Esophagus mucosa (tissue), 1 donor: ENCODE results near the gene ISOC2. TPM values are rescaled to one million over a fixed set of nuclear protein-coding genes. Genes with fewer than 3 reads are reported as not detected.
"Not testable (repeated sequence)": the region's sequence is repeated elsewhere in the genome, so short reads cannot be mapped to it uniquely, and the experiment has no call there.

Experiments
- ATAC-seq: fragments of 200-7000 bp; cut with Tn5 transposase; one replicate; pipeline ENCODE4 v1.9.1; 2020
- total RNA-seq: library from RNA; stranded (reverse); gene quantifications from one replicate; pipeline ENCODE4 v1.2.4, GENCODE V29; 2023
- donor health status: DM: yes; HTN: yes; CAD: no.

Gene ISOC2
- total RNA-seq, 1 donor from 2014 or later = 41.9 TPM

DNA sequence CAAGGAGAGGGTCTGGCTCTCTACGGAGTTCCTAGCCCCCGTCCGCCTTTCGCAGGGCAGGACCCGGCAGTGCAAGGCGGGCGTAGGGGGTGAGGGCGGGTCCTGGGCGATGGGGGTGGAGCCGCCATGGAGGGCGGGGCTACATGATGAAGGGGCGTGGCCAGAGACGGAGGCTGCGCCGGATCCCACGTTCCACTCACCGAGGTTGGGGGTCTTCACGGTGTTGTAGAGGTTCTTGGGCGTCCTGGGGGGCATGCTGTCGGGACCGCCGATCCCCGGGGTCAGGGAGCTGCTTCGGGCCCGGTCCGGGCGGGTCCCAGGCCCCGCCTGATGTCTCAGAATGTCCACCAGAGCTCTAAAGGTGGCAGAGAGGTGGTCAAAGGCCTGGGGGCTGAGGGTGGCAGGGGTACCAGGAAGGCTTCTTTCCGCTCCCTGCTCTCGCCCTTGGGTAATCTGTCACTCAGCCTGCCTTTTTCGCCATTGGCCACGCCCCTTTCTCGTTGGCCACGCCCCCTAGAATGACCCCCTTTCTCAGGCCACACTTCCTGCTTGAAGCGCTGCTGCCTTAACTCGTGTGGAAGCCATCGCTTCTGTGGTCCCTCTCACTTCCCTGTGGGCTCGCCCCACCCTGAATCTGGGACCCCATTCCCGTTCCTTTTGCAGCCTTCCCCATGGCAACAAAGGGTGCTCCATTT, 20.9 kb downstream of the ISOC2 start:
- no peak for ATAC-seq

DNA sequence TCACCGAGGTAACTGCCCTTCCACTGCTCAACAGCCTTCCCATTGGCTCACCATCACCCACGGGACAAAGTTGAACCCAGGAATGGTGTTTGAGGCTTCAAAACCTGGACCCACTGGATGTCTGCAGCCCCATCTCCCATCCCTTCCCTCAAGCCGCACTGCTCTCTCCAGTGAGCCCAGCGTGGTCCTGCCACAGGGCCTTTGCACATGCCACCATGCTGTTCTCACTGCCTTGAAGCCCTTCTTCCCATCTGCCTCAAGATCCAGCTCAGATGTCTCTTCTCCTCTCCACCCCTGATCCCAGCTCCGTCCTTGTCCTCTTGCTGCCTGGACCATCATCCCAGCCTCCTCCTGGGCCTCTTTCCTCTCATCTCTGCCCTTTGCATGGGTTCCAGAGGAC, 22.4 kb downstream of the ISOC2 start:
- no peak for ATAC-seq

DNA sequence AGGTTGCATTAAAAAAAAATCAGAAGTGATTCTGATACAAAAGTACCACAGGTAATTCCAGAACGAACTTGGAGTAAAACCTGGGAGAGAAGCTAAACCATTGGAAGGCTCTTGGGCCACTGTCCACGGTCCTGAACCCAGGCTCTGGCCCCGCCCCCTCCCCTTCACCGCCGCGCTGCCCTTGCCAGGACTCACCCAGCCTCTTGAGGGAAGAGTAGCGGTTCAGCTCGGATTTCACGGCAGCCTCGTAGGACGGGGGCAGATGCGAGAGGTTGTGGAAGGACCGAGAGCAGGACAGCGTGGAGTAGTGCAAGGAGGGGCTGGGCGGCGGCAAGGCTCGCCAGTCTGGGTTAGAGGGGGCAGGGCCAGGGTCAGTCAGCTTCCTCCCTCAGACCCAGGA, 24.0 kb downstream of the ISOC2 start:
- ATAC-seq = peak; percentile 58

DNA sequence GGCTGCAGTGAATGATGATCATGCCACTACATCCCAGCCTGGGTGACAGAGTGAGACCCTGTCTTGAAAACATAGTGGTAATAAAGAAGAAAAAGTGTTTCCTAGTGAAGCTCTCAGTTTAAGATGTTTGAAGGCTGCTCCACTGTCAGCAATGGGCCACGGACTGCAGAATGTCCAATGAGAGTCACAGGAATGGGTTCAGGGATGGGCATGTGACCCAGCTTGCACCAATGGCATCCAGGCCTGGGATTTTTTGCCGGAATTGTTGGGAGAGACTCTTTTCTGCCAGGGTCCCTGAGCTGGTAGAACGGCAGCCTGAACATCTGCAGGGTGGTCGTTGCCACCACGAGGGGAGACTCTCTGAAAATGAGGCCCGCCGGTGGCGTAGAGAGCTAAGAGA, 24.6 kb downstream of the ISOC2 start:
- ATAC-seq = no peak

- no peak for ATAC-seq
These were observed 26.4 kb downstream of the ISOC2 start for GRCh38 chr19:55435020-55435419.

- ATAC-seq = no peak
These were observed 27.0 kb downstream of the ISOC2 start for GRCh38 chr19:55434356-55434919.

DNA sequence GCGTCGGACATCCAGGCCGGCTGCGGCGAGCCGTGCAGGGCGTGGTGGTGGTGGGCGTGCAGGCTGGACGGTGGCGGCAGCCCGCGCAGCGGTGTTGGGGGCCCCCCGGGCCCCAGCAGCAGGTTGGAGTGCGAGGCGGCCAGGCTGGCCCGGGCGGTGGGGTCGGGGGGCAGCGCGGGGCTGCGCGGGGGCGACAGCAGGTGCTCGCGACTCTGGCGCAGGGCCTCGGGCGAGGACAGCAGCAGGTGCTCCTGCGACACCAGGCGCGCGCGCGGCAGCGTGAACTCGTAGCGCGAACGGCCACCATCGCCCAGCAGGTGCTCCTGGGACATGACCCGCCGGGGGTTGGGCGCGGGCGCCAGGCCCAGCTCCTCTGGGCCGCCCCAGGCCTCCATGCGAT, 28.1 kb downstream of the ISOC2 start:
- peak; percentile 6 for ATAC-seq

DNA sequence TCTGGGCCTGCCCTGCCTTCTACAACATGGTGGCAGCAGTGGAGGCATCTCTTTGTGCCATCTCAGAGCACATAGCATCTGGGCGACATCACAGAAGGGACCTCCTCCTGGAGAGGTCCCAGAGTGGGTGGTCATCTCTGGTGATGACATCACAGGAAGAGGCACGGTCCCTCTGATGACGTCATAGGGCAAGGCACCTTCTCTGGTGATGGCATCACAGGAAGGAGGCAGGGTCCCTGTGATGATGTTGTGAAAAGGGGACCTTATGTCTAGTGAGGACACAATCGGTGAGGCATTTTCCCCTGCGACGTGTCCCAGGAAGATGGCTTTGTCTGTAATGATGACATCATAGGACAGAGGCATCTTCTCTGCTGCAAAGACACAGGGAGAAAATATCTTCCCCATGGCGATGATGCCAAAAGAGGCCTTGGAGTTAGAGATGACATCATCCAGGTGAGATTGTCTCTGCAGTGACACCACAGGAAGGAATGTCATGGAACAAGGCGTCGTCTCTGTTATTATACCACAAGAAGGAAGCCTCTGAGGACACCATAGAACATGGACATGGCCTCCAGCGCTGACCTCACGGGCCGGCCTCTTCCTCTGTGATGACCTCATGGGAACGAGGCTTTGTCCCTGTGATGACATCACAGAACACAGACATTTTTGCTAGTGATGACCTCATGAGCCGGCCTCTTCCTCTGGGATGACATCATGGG, 29.0 kb downstream of the ISOC2 start:
- no peak for ATAC-seq

GRCh38 chr19:55431183-55431582, 30.3 kb downstream of the ISOC2 start:
- no peak for ATAC-seq

DNA sequence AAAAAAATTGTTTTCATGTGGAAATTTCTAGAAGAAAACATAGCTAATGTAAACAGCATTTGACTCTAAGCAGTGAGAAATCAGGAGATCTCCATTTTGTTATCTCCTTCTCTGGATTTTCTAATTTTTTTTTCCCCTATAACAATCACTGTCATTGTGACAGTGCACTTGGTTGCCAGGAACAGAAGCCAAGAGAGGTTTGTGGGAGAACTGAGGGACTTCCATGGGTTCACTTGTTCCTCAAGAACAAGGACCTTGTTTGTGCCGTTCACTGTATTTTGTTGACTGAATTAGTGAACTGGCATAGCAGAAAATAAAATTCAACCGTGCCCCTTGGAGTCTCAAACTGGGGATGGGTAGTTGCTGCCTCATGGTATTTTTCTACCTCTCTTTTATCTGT, 35.4 kb downstream of the ISOC2 start:
- ATAC-seq = no peak

- no peak for ATAC-seq
These were observed 36.9 kb downstream of the ISOC2 start for GRCh38 chr19:55424518-55424917.

DNA sequence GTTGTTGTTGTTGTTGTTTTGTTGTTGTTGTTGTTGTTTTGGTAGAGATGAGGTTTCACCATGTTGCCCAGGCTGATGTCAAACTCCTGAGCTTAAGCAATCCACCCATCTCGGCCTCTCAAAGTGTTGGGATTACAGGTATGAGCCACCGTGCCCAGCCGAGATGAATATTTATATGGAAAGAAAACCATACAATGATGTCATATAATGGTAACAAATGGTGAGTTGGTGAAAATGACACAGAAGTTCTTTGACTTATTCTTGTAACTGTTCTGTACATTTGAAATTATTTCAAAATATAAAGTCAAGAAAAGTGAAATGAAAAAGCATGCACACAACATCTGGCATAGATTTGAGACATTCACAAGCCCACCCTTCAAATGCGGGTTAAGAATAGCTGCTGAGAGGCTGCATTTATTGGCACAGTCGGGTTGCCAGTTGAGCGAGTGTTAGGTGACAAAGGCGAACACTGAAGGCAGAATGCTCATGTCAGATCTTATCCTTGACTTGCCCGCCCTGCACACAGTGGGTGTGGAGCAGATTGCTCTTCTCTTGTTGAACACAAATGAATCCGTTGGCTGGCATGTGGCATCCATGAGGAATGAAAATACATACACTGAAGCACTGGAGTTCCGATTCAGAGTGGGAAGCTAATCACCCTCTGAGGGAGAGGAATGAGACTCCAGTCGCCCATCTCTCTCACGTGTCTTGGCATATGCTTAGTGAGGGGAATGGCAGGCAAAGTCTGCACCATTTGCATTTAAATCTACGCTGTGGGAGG, 38.0 kb downstream of the ISOC2 start:
- peak; percentile 46 for ATAC-seq

- not testable (repeated sequence) for ATAC-seq
These were observed 40.2 kb downstream of the ISOC2 start for GRCh38 chr19:55421281-55421680.

DNA sequence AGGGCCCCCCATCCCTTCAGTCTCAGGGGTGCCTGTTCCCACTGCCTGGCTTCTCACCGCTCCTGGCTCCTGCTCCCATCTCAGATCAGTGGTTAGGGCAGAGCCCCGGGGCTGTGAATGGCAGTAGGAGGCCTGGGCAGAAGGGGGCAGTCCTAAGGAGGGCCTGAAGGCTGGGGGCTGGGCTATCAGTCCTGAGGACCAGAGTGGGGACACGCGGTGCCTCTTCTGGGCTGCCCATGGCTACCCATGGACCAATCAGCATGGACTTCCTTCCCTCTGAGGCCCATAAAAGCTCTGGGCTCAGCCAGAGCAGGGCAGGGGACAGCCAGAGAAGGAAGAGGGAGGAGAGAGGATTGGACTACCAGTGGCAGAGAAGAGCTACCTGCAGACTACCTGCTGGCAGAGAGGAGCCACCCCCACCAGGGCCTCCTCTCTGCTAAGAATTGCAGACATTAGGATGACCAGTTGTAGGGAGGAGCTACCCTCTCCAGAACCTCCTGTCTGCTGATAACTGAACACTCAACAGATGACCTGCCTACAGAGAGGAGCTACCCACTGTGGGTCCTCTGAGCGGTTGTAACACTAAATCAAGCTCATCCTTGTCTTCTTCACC, 41.7 kb downstream of the ISOC2 start:
- no peak for ATAC-seq

DNA sequence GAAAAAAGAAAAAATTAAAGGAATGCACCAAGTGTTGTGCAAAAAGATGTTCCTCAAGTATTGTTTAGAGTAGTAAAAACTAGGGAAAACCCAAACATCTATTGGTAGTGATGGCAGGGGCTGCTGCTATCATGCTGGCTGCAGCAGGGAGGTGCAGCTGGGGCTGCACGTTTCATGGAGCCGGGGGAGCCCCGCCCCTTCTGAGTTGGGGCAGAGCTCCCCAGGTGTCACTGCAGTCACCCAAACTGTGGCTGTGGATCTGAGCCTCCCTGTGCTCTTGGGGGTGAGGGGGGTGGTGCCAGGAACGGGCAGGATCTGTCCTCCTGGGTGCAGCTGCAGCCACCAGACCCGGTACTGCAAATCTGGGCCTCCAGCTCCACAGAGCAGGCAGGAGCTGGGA, 42.3 kb downstream of the ISOC2 start:
- ATAC-seq = no peak

DNA sequence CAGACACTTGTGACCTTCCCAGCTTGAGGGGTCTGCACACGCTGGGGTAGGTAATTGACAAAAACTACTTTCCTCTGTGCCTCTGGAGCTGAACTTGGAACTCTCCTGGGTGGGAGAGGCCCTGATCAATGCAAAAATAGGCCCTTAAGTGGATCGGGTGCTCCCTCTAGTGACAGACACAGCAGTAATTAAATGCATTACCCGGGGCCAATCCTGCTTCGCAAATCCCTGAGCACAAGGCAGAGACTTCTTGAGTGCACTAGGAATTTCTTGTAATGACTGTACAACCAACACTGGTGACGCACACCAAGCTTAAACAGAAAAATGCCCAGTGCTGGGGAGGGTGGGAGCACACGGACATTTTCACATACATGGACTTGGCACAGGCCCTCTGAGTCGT, 43.3 kb downstream of the ISOC2 start:
- peak; percentile 84 for ATAC-seq

DNA sequence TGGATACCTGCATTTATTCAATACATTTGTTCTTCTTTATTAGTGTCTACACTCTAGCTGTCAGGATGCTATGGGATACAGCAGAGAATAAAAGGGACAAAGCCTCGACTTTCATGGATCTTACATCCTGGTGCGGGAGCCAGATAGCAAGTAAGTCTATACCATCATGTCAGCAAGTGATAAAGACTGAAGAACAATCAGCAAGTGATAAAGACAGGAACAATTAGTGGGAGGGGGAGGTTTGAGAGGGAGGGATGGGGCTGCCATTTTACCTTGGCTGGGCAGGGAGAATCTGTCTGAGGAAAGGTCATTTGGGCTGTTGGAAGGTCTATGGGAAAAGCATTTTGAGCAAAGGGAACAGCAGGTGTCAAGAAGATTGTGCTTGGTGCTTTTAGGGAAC, 51.3 kb downstream of the ISOC2 start:
- no peak for ATAC-seq

DNA sequence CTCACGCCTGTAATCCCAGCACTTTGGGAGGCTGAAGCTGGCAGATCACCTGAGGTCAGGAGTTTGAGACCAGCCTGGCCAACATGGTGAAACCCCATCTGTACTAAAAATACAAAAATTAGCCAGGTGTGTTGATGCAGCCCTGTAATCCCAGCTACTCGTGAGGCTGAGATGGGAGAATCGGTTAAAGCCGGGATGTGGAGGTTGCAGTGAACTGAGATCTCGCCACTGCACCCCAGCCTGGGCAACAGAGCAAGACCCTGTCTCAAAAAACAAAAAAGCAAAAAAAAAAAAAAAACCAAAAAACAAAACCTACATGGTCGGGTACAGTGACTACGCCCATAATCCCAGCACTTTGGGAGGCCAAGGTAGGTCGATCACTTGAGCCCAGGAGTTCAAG, 52.3 kb downstream of the ISOC2 start:
- ATAC-seq = not testable (repeated sequence)

DNA sequence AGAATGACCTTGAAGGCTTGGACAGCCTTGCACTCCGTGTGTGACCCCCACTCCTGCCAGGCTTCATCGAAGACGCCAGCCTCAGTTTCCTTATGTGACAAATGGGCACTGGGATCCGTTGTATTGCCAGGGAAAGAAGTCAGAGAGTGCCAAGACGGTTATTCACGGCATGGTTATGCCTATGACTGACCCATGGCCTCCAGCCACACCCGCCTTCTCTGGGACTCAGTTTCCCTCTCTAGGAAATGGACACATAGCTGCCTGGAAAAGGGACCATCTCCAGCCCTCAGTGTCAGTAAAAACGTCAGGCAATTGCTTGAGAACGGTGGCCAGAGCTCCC, 52.9 kb downstream of the ISOC2 start:
- ATAC-seq = no peak

DNA sequence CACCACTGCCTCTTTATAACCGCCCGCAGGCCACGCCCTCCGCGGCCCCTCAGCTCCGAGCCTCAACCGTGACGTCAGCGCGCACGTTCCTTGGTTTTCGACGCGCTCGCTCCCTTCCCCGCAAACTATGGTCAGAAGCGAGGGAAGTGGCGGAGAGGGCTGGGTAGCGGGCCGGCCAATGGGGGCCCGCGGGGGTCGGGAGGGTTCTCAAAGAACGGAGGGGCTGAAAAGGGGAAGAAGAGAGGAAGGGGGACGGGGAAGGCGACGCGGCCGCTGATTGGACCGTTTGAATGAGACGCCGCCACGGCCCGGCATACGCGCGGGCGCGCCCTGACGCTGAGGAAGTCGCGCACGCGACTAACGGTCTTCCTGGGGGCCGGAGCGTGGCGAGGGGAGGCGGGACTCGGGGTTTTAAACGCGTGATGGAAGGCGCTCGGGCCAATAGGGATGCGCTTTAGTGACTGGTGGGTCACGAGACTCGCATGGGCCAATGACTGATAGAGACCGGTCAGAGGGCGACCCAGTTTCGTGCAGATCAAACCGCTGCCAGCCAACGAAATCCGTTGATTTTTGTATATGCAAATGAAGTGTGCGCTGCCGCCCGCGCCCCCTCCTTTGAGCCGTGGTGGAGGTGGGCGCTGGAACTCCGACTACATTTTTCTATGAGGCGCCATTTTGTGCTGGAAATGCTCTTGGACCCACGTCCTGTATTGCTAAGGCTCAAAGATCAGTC, 53.5 kb downstream of the ISOC2 start:
- peak; percentile 95 for ATAC-seq

DNA sequence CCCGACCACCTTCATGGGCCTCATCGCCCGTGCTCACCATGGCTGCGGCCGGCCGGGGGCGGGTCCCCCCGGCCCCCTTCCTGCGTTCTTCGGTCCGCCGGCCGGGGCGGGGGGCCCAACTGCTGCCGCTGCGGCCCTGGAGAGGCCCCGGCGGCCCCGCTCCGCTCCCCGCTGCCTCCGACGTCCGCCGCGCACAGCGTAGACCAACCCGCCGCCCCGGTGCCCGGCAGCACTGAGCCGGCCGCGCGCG, 54.0 kb downstream of the ISOC2 start, which contains the start of gene UBE2S:
Gene UBE2S (minus strand): TSS at position 239 of the 250 bp plus-strand sequence. CDS start 199 bp downstream, at position 40.
- not testable (repeated sequence) for ATAC-seq

GRCh38 chr19:55406826-55407549, 54.5 kb downstream of the ISOC2 start:
- ATAC-seq = peak; percentile 14
